AG04449 (cell line): ENCODE results near the gene TSPAN9.

Source experiments
- CTCF ChIA-PET: fragments of 350-600 bp; formaldehyde crosslinking; extraction: SDS; loops from one replicate; lab custom pipeline; 2021; ENCODE audit warnings: antibody characterized with exemption; lab: Yijun Ruan, JAX
- POLR2A ChIA-PET: fragments of 400-600, 350-600 bp; formaldehyde crosslinking; extraction: SDS; loops from one replicate; lab custom pipeline; 2020; ENCODE audit warnings: antibody characterized with exemption, inconsistent platforms; lab: Yijun Ruan, JAX
- DNase-seq: peaks from one replicate; pipeline ENCODE4 v3.0.0-alpha.2; 2010; ENCODE audit warnings: low read depth, low spot score
- H3K4me3 ChIP-seq: 2 replicates; pipeline ENCODE4 v1.5.1; 2011; ENCODE audit warnings: low read depth, mild to moderate bottlenecking, control low read depth, low read length
- TF ChIP-seq, protein P1 (sequence below): IDR thresholded peaks from one replicate; pipeline ENCODE4 v1.5.1; 2011; ENCODE audit warnings: mild to moderate bottlenecking, moderate library complexity, low read length, control low read depth, inconsistent platforms; ENCODE audit not compliant: insufficient read depth; ENCODE audit errors: missing control alignments

The TSPAN9 gene

GRCh38 chr12:3085341-3086139 is 8.4 kb downstream of the TSPAN9 start:
- ChIA-PET CTCF (interaction anchor here (0.9 to 1.0 kb wide), 2 partner anchors 11 to 12 kb away, joined by 3 read pairs; no protein-coding TSS in a partner anchor), POLR2A (no interaction called here)
- no peak overlapping the region for H3K4me3 ChIP-seq
- DNase-seq = no peak
- TF ChIP-seq, protein P1, sequence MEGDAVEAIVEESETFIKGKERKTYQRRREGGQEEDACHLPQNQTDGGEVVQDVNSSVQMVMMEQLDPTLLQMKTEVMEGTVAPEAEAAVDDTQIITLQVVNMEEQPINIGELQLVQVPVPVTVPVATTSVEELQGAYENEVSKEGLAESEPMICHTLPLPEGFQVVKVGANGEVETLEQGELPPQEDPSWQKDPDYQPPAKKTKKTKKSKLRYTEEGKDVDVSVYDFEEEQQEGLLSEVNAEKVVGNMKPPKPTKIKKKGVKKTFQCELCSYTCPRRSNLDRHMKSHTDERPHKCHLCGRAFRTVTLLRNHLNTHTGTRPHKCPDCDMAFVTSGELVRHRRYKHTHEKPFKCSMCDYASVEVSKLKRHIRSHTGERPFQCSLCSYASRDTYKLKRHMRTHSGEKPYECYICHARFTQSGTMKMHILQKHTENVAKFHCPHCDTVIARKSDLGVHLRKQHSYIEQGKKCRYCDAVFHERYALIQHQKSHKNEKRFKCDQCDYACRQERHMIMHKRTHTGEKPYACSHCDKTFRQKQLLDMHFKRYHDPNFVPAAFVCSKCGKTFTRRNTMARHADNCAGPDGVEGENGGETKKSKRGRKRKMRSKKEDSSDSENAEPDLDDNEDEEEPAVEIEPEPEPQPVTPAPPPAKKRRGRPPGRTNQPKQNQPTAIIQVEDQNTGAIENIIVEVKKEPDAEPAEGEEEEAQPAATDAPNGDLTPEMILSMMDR = no peak

GRCh38 chr12:3086211-3086610 is 9.0 kb downstream of the TSPAN9 start:
- no peak overlapping the region for H3K4me3 ChIP-seq
- TF ChIP-seq, protein P1 = no peak
- ChIA-PET CTCF (interaction anchor here (1.0 kb wide), 1 partner anchor 12 kb away, joined by 3 read pairs; no protein-coding TSS in a partner anchor), POLR2A (no interaction called here)
- DNase-seq = no peak

DNA sequence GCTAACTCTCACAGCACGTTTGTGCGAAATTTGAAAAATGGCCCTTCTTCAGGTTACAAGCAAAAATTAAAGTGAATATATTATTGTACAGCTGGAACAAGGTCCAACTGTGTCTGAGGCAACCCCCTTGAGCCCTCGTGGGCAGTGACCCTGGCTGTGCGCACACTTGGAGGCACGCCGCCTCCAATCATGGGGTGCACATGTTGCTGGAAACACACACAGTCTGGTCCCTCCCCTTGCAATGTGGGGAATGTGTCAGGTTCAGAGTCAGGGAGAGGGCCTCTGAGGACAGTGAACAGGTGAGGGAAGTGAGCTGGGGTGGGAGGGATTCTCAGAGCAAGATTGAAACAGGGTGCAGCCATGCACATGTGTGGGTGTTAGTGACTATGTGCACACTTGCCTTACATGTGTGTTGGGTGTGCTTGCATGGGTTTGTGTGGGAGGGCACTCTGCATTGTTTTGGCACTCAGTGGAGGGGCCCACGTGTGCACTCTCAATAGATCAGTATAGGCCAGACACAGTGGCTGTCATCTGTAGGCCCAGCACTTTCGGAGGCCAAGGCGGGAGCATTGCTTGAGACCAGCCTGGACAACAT is 9.6 kb downstream of the TSPAN9 start:
- TF ChIP-seq, protein P1 = no peak
- H3K4me3 ChIP-seq = no peak overlapping the region
- POLR2A ChIA-PET = no interaction called here
- DNase-seq = no peak
- CTCF ChIA-PET = no interaction called here

DNA sequence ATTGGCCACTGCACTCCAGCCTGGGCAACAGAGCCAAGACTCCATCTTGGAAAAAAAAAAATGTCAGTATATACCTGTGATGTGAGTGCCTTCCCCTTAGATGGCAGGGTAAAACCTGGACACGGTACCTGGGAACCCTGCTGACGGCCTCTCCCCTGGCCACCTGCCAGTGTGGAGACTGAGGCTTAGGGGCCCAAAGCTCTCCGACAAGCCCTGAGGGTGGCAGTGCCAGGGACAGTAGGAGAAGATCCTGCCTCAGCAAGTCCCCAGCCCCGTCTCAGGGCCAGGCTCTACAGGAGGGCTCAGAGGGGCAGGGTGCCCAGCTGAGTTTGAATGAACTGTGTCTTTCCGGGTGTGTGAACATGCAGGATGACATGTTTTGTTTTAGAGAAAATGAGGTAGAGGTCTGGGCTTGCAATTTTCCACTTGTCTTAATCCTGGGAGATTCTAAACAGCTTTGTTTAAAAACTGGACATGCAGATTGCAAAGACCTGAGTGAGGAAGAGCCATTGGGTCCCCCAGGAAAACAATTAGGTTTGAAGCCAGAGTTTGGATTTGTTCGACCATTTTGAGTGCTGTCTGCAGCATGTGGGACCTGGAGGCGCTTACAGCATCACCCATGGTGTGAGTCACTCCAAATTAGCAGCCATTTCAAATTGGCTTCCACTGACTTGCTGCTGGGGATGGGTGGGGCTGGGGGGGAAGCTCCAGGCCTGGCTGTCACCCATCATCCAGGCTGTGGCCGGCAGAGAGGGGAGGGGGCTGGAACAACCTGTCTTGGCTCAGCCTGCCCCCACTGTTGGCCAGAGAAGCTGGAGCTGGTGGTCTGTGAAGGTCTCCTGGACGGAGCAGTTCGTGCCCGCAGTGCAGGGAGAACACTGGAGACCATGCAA is 10.8 kb downstream of the TSPAN9 start:
- TF ChIP-seq, protein P1 = no peak
- no peak overlapping the region for H3K4me3 ChIP-seq
- ChIA-PET POLR2A (no interaction called here), CTCF (interaction anchor here (1.5 kb wide), 1 partner anchor 14 kb away, joined by 8 read pairs; no protein-coding TSS in a partner anchor)
- DNase-seq = no peak

DNA sequence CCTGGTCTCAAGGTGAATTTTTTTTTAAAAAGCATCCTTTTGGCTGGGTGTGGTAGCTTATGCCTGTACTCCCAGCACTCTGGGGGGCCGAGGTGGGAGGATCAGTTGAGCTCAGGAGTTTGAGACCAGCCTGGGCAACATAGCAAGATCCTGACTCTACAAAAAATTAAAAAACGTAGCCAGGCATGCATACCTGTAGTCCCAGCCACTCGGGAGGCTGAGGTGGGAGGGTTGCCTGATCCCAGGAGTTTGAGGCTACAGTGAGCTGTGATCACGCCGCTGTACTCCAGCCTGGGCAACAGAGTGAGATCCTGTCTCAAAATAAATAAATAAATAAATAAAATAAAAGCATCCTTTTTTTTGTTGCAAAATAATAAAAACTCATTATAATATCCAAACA is 12.4 kb downstream of the TSPAN9 start:
- no peak for DNase-seq
- POLR2A ChIA-PET = no interaction called here
- H3K4me3 ChIP-seq = no peak overlapping the region
- TF ChIP-seq, protein P1 = no peak
- CTCF ChIA-PET = interaction anchor here (0.8 to 1.4 kb wide), 2 partner anchors 12 to 16 kb away, joined by 3 to 4 read pairs; no protein-coding TSS in a partner anchor
